GM20000 (cell line): ENCODE results near the gene LRRFIP1.
A peak's percentile ranks its signal among the peaks of the same experiment; 100 is the strongest.
"Not testable (repeated sequence)": the region's sequence is repeated elsewhere in the genome, so short reads cannot be mapped to it uniquely, and the experiment has no call there.

ENCODE experiments used
- DNase-seq: peaks from one replicate; pipeline ENCODE4 v3.0.0; 2012; ENCODE audit warnings: low spot score
- CTCF ChIP-seq: IDR thresholded peaks from 2 replicates; pipeline ENCODE4 v1.5.1; 2012; ENCODE audit warnings: mild to moderate bottlenecking, control low read depth; ENCODE audit errors: extremely low read depth, missing control alignments

The LRRFIP1 gene

GRCh38 chr2:237744613-237745249 lies 117.3 kb downstream of the LRRFIP1 start:
- DNase-seq: peak; percentile 87
- peak; percentile 95 for TF ChIP-seq CTCF

- no peak for TF ChIP-seq CTCF
- DNase-seq: no peak
These were observed 117.8 kb downstream of the LRRFIP1 start for GRCh38 chr2:237745250-237745613.

GRCh38 chr2:237746302-237747080 lies 119.1 kb downstream of the LRRFIP1 start:
- DNase-seq: no peak
- TF ChIP-seq CTCF: no peak

GRCh38 chr2:237747189-237747588 lies 119.8 kb downstream of the LRRFIP1 start:
- no peak for DNase-seq
- TF ChIP-seq CTCF: no peak

- no peak for DNase-seq
- no peak for TF ChIP-seq CTCF
These were observed 121.6 kb downstream of the LRRFIP1 start for GRCh38 chr2:237749002-237749401.

- no peak for DNase-seq
- TF ChIP-seq CTCF: no peak
These were observed 122.6 kb downstream of the LRRFIP1 start for GRCh38 chr2:237749961-237750360.

- not testable (repeated sequence) for DNase-seq
These were observed 123.1 kb downstream of the LRRFIP1 start for GRCh38 chr2:237750441-237750840.

GRCh38 chr2:237752761-237753165 lies 125.4 kb downstream of the LRRFIP1 start:
- peak; percentile 87 for DNase-seq
- TF ChIP-seq CTCF: no peak
